Prostate gland (tissue), 2 donors: ENCODE measurements around the gene AIP. TPM values are rescaled to one million over a fixed set of nuclear protein-coding genes. Genes with fewer than 3 reads are reported as not detected.

Experiments
- DNase-seq: peaks from one replicate; pipeline ENCODE4 v3.0.0-alpha.2; 2019; ENCODE audit warnings: low spot score
- H3K27ac ChIP-seq, 2 donors: fragments of 200-600 bp; sonication (generic); 2 replicates each; pipeline ENCODE4 v1.5.1; 2017 to 2019
- H3K27me3 ChIP-seq: fragments of 200-600 bp; sonication (generic); replicated peaks from 2 replicates; pipeline ENCODE4 v1.5.1; 2019; ENCODE audit not compliant: insufficient read depth
- H3K36me3 ChIP-seq, 2 donors: fragments of 200-600 bp; sonication (generic); 1 replicate in 1 of 2; 2 replicates in 1 of 2; pipeline versions ENCODE4 v1.5.1 to v1.8.1; 2017 to 2019
- H3K4me1 ChIP-seq: fragments of 200-600 bp; sonication (generic); replicated peaks from 2 replicates; pipeline ENCODE4 v1.5.1; 2019
- H3K4me3 ChIP-seq, 2 donors: fragments of 200-600 bp; sonication (generic); 2 replicates each; pipeline ENCODE4 v1.5.1; 2017 to 2019
- H3K9me3 ChIP-seq: fragments of 200-600 bp; sonication (generic); 2 replicates; pipeline ENCODE4 v1.5.1; 2017
- POLR2A ChIP-seq: fragments of 450-650 bp; IDR thresholded peaks from one replicate; pipeline ENCODE4 v1.6.1; 2016; ENCODE audit warnings: antibody characterized with exemption, mild to moderate bottlenecking
- POLR2AphosphoS5 ChIP-seq: sonication (generic); formaldehyde crosslinking; IDR thresholded peaks from one replicate; pipeline ENCODE4 v1.6.1; 2017; ENCODE audit warnings: antibody characterized with exemption
- WGBS: methylation state at CpG from one replicate; pipeline ENCODE4 v1.1.5; 2018; 5-methylcytosine and 5-hydroxymethylcytosine counted together
- intact Hi-C: fragments of 100-400 bp; cut with DNase I; formaldehyde crosslinking; loops from one replicate; pipeline ENCODE4 v1.14.2; 2022
- total RNA-seq, 2 donors: library from RNA; depleted of rRNA; stranded (reverse); fragments of >200 nt; gene quantifications; one replicate each; pipeline ENCODE4 v1.1.0, GENCODE V29; 2016
- TF ChIP-seq, protein P1 (sequence below), 4 experiments: fragments of 200-600 bp in 2 of 4; fragments of 450-650 bp in 2 of 4; sonication (generic) in 2 of 4; IDR thresholded peaks; 1 replicate in 3 of 4; 2 replicates in 1 of 4; pipeline ENCODE4 v1.5.1; 2016 to 2019; ENCODE audit warnings: antibody characterized with exemption in 4 of 4, mild to moderate bottlenecking in 2 of 4, moderate library complexity in 2 of 4

AIP gene
- total RNA-seq, 2 donors from 2014 or later = 63.7 to 93.7 TPM

DNA sequence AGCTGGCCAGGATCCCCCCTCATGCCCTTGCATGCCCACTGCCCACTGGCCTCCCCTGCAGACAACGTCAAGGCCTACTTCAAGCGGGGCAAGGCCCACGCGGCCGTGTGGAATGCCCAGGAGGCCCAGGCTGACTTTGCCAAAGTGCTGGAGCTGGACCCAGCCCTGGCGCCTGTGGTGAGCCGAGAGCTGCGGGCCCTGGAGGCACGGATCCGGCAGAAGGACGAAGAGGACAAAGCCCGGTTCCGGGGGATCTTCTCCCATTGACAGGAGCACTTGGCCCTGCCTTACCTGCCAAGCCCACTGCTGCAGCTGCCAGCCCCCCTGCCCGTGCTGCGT is 7.9 kb downstream of the AIP start:
- WGBS = 58% methylated on average over 15 of the region's 15 CpGs
- H3K36me3 ChIP-seq = no peaks in the 10 kb centered on the region
- no peak overlapping the region for H3K27ac ChIP-seq

DNA sequence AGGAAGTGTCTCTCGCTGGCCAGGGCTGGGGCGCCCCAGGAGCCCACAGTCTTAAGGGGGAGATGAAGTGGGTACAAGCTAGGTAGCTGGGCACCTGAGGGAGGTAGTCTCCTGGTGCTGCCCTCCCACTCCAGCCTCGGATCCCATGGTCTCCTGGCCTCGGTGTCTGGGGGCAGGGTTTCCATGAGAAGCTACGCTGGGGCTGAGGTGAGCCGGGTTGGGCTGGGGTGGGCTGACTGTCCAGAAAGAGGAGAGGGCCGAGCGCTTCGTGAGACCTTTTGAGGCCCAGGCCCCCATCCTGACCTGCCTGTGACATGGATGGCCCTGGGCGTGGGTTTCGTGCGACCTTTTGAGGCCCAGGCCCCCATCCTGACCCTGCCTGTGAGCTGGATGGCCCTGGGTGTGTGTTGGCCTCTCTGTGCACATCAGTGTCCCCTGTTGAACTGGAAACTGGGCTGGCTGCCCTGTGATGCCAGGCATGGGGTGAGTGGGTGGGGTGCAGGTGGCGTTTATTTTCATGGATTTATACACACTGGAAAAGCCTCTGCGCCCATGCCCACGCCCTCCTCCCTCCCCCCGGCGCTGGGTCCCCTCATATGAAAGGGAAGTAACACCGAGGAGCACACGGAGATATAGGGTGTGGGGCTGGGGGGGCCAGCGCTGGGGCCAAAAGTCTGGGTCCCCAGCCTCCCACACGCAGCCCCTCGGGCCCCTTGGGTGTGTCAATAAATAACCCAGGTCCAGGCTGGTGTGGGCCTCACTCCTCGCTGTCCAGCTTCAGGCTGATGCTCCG is 8.6 kb downstream of the AIP start:
- no peaks in the 10 kb centered on the region for H3K4me1 ChIP-seq
- no peak overlapping the region for H3K4me3 ChIP-seq
- H3K9me3 ChIP-seq = no peaks in the 10 kb centered on the region
- WGBS = 84% methylated on average over 23 of the region's 24 CpGs
- DNase-seq = no peak
- TF ChIP-seq, protein P1, sequence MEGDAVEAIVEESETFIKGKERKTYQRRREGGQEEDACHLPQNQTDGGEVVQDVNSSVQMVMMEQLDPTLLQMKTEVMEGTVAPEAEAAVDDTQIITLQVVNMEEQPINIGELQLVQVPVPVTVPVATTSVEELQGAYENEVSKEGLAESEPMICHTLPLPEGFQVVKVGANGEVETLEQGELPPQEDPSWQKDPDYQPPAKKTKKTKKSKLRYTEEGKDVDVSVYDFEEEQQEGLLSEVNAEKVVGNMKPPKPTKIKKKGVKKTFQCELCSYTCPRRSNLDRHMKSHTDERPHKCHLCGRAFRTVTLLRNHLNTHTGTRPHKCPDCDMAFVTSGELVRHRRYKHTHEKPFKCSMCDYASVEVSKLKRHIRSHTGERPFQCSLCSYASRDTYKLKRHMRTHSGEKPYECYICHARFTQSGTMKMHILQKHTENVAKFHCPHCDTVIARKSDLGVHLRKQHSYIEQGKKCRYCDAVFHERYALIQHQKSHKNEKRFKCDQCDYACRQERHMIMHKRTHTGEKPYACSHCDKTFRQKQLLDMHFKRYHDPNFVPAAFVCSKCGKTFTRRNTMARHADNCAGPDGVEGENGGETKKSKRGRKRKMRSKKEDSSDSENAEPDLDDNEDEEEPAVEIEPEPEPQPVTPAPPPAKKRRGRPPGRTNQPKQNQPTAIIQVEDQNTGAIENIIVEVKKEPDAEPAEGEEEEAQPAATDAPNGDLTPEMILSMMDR (IDR thresholded peaks at IDR 0.05) = no peak
- TF ChIP-seq POLR2AphosphoS5 (no peak), POLR2A (no peak)
- no peaks in the 10 kb centered on the region for H3K27me3 ChIP-seq
- intact Hi-C loops = no loop called here
- H3K36me3 ChIP-seq = no peaks in the 10 kb centered on the region
- H3K27ac ChIP-seq = no peak overlapping the region

More for the DNA sequence above, 7.9 kb downstream of the AIP start:
- H3K4me3 ChIP-seq = no peak overlapping the region
- no peaks in the 10 kb centered on the region for H3K27me3 ChIP-seq
- intact Hi-C loops = no loop called here
- H3K4me1 ChIP-seq = no peaks in the 10 kb centered on the region
- TF ChIP-seq, protein P1 (IDR thresholded peaks at IDR 0.05) = no peak
- TF ChIP-seq POLR2AphosphoS5 = no peak
- no peak for DNase-seq
- no peaks in the 10 kb centered on the region for H3K9me3 ChIP-seq

GRCh38 chr11:67492069-67492727 is 9.4 kb downstream of the AIP start:
- TF ChIP-seq POLR2AphosphoS5 (no peak), POLR2A (no peak)
- TF ChIP-seq, protein P1 (IDR thresholded peaks at IDR 0.05) = no peak
- no peaks in the 10 kb centered on the region for H3K4me1 ChIP-seq
- H3K27ac ChIP-seq = no peak overlapping the region
- intact Hi-C loops = no loop called here
- no peak overlapping the region for H3K4me3 ChIP-seq
- H3K9me3 ChIP-seq = no peaks in the 10 kb centered on the region
- no peaks in the 10 kb centered on the region for H3K36me3 ChIP-seq
- DNase-seq = no peak
- WGBS = 78% methylated on average over 13 of the region's 19 CpGs
- no peaks in the 10 kb centered on the region for H3K27me3 ChIP-seq

GRCh38 chr11:67492801-67493547 is 10.1 kb downstream of the AIP start:
- no peaks in the 10 kb centered on the region for H3K36me3 ChIP-seq
- no peaks in the 10 kb centered on the region for H3K4me1 ChIP-seq
- H3K27ac ChIP-seq = no peak overlapping the region
- no peak for DNase-seq
- no peaks in the 10 kb centered on the region for H3K9me3 ChIP-seq
- no peak overlapping the region for H3K4me3 ChIP-seq
- TF ChIP-seq, protein P1 (IDR thresholded peaks at IDR 0.05) = no peak
- TF ChIP-seq POLR2A (no peak), POLR2AphosphoS5 (no peak)
- intact Hi-C loops = no loop called here
- no peaks in the 10 kb centered on the region for H3K27me3 ChIP-seq
- 86% methylated on average over 33 of the region's 46 CpGs for WGBS
